ENCODE results near the gene DGKH.

DNA sequence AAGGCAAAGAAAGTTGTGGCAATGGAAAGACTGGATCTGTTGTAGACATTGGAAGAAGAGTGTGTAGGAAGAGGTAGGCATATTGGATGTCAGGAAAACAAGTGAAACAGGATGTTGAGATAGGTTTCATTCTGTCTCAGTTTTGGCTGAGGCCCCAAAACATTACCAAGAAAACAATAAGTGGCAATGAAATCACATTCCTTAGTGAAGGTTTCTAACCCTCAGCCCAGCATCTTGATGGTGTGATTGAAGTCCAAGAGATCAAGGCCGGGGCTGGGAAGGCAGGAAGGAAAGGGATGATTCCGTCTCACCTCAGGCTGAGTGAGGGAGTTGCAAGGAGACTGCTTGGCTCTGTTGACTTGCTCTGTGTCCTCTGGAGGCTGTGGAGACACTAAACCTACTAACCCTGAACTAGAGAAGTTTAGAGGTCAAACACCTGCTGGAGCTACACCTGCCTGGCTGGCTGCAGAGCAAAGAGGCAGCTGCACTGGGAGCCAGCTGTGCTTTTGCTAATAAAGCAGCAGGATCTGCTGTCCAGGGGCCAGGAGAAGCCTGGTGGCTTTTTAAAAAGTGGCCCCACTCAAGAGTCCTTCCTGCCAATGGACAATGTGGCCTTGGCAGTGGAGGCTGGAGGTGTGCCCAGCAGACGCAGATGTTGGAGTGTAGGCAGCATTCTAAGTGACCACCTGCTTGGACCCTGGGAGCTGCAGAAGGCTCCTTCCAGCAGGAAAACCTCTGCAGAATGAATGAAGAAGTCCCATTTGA, 53.6 kb downstream of the DGKH start:
- TF ChIP-seq, protein P1, sequence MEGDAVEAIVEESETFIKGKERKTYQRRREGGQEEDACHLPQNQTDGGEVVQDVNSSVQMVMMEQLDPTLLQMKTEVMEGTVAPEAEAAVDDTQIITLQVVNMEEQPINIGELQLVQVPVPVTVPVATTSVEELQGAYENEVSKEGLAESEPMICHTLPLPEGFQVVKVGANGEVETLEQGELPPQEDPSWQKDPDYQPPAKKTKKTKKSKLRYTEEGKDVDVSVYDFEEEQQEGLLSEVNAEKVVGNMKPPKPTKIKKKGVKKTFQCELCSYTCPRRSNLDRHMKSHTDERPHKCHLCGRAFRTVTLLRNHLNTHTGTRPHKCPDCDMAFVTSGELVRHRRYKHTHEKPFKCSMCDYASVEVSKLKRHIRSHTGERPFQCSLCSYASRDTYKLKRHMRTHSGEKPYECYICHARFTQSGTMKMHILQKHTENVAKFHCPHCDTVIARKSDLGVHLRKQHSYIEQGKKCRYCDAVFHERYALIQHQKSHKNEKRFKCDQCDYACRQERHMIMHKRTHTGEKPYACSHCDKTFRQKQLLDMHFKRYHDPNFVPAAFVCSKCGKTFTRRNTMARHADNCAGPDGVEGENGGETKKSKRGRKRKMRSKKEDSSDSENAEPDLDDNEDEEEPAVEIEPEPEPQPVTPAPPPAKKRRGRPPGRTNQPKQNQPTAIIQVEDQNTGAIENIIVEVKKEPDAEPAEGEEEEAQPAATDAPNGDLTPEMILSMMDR (IDR thresholded peaks at IDR 0.05) = no peak
- TF ChIP-seq POLR2A (IDR thresholded peaks at IDR 0.05) = no peak
- no peak for TF ChIP-seq EP300 (IDR thresholded peaks at IDR 0.05)
- no peak for TF ChIP-seq POLR2AphosphoS5 (IDR thresholded peaks at IDR 0.05)
